ENCODE data around the gene IFT172.

The IFT172 gene

GRCh38 chr2:27420996-27421395, 68.5 kb downstream of the IFT172 start:
- no peak for DNase-seq

- no peak for DNase-seq
Measured at GRCh38 chr2:27416151-27416550, 73.4 kb downstream of the IFT172 start.

- DNase-seq: no peak
Measured at GRCh38 chr2:27412419-27413152, 77.0 kb downstream of the IFT172 start.

- DNase-seq: peak; percentile 95
Measured at GRCh38 chr2:27409321-27410073, 80.0 kb downstream of the IFT172 start, which contains the start of gene PPM1G. TSS of gene PPM1G (minus strand) at chr2:27409591. CDS start at chr2:27409422, 169 bp downstream.

GRCh38 chr2:27408601-27409320, 80.8 kb downstream of the IFT172 start:
- no peak for DNase-seq

- DNase-seq: no peak
Measured at GRCh38 chr2:27407798-27408491, 81.6 kb downstream of the IFT172 start.

GRCh38 chr2:27400348-27401135, 89.0 kb downstream of the IFT172 start:
- DNase-seq: no peak

GRCh38 chr2:27398962-27399361, 90.6 kb downstream of the IFT172 start:
- no peak for DNase-seq
